ENCODE results near the gene RAB1A.

The RAB1A gene

GRCh38 chr2:65057054-65057375 is 72.9 kb downstream of the RAB1A start:
- Histone ChIP-seq H3K27ac (ENCODE audit: low read depth, low read length) (no peak overlapping the region), H2BK120ac (ENCODE audit: insufficient read depth, low read length, poor library complexity) (no peak overlapping the region), H3K4ac (ENCODE audit: low read depth, low read length) (no peak overlapping the region), H4K8ac (ENCODE audit: low read depth, low read length) (no peak overlapping the region), H3K14ac (ENCODE audit: low read length) (no peak overlapping the region), H3K18ac (ENCODE audit: low read length) (no peak overlapping the region), H2AFZ (ENCODE audit: insufficient read depth, low read length, poor library complexity) (no peak overlapping the region), H3K4me3 (ENCODE audit: low read depth, low read length) (no peak overlapping the region), H3K23ac (ENCODE audit: low read length) (no peak overlapping the region), H3K36me3 (ENCODE audit: control insufficient read depth in 1 of 2, insufficient read depth in 2 of 2, low read length in 2 of 2) (no peaks in the 10 kb centered on the region), H2AK5ac (ENCODE audit: low read length) (no peak overlapping the region), H4K12ac (ENCODE audit: low read depth, low read length) (no peak overlapping the region), H3K9ac (ENCODE audit: low read length) (no peak overlapping the region), H2BK12ac (ENCODE audit: low read length) (no peak overlapping the region), H2BK5ac (ENCODE audit: low read depth, low read length, poor library complexity) (no peak overlapping the region), H3K9me3 (ENCODE audit: insufficient read depth, low read depth, low read length) (peaks cover 2% of the 10 kb centered on the region), H4K91ac (ENCODE audit: low read depth, low read length) (no peak overlapping the region), H3K4me2 (ENCODE audit: low read length) (peak overlapping the region; percentile 90), H3K79me2 (ENCODE audit: control insufficient read depth, insufficient read depth, low read length, poor library complexity) (no peaks in the 10 kb centered on the region), H3K4me1 (ENCODE audit: control insufficient read depth in 1 of 2, insufficient read depth in 2 of 2, low read length in 2 of 2) (peaks cover 0 to 3% of the 10 kb centered on the region in 2 experiments), H3K79me1 (ENCODE audit: low read length) (peaks cover 3% of the 10 kb centered on the region), H3K27me3 (ENCODE audit: insufficient read depth, low read length) (no peaks in the 10 kb centered on the region)
- no peak for DNase-seq
- no CpG with 5 or more reads among the region's 5 CpGs for WGBS (ENCODE audit: extremely low coverage, insufficient coverage, insufficient read length)

- H2AK5ac ChIP-seq (ENCODE audit: low read length) = no peak within 1 kb of the TSS
- H3K4ac ChIP-seq (ENCODE audit: low read depth, low read length) = no peak within 1 kb of the TSS
- H3K36me3 ChIP-seq (ENCODE audit: control insufficient read depth in 1 of 2, insufficient read depth in 2 of 2, low read length in 2 of 2) = no peaks in the 10 kb centered on the region
- no peak within 1 kb of the TSS for H3K27ac ChIP-seq (ENCODE audit: low read depth, low read length)
- H3K18ac ChIP-seq (ENCODE audit: low read length) = no peak within 1 kb of the TSS
- peak within 1 kb of the TSS; percentile 63 for H2AFZ ChIP-seq (ENCODE audit: insufficient read depth, low read length, poor library complexity)
- H3K27me3 ChIP-seq (ENCODE audit: insufficient read depth, low read length) = no peaks in the 10 kb centered on the region
- peaks cover 2% of the 10 kb centered on the region for H3K9me3 ChIP-seq (ENCODE audit: insufficient read depth, low read depth, low read length)
- H4K12ac ChIP-seq (ENCODE audit: low read depth, low read length) = no peak within 1 kb of the TSS
- H3K79me2 ChIP-seq (ENCODE audit: control insufficient read depth, insufficient read depth, low read length, poor library complexity) = no peaks in the 10 kb centered on the region
- peaks cover 3% of the 10 kb centered on the region for H3K79me1 ChIP-seq (ENCODE audit: low read length)
- H3K4me3 ChIP-seq (ENCODE audit: low read depth, low read length) = peak within 1 kb of the TSS; percentile 88
- H3K4me2 ChIP-seq (ENCODE audit: low read length) = peak within 1 kb of the TSS; percentile 99
- H3K9ac ChIP-seq (ENCODE audit: low read length) = peak within 1 kb of the TSS; percentile 42
- H3K14ac ChIP-seq (ENCODE audit: low read length) = no peak within 1 kb of the TSS
- H2BK12ac ChIP-seq (ENCODE audit: low read length) = no peak within 1 kb of the TSS
- no peak within 1 kb of the TSS for H2BK120ac ChIP-seq (ENCODE audit: insufficient read depth, low read length, poor library complexity)
- no peak within 1 kb of the TSS for H2BK5ac ChIP-seq (ENCODE audit: low read depth, low read length, poor library complexity)
- H4K91ac ChIP-seq (ENCODE audit: low read depth, low read length) = peak within 1 kb of the TSS; percentile 23
- H3K4me1 ChIP-seq (ENCODE audit: control insufficient read depth in 1 of 2, insufficient read depth in 2 of 2, low read length in 2 of 2) = peaks cover 0 to 3% of the 10 kb centered on the region in 2 experiments
- WGBS (ENCODE audit: extremely low coverage, insufficient coverage, insufficient read length) = no CpG with 5 or more reads among the region's 99 CpGs
- H4K8ac ChIP-seq (ENCODE audit: low read depth, low read length) = peak within 1 kb of the TSS; percentile 34
- no peak within 1 kb of the TSS for H3K23ac ChIP-seq (ENCODE audit: low read length)
- DNase-seq = peak; percentile 98 to 99
Observed at GRCh38 chr2:65056215-65057053, 73.5 kb downstream of the RAB1A start, which contains the start of gene CEP68. TSS of gene CEP68 (plus strand) at chr2:65056416. CDS start at chr2:65069445, 13,029 bp downstream.

GRCh38 chr2:65055422-65056214 is 74.3 kb downstream of the RAB1A start:
- H3K9me3 ChIP-seq (ENCODE audit: insufficient read depth, low read depth, low read length) = peaks cover 2% of the 10 kb centered on the region
- H2AK5ac ChIP-seq (ENCODE audit: low read length) = no peak overlapping the region
- peaks cover 3% of the 10 kb centered on the region for H3K79me1 ChIP-seq (ENCODE audit: low read length)
- no peaks in the 10 kb centered on the region for H3K27me3 ChIP-seq (ENCODE audit: insufficient read depth, low read length)
- H3K23ac ChIP-seq (ENCODE audit: low read length) = no peak overlapping the region
- no CpG with 5 or more reads among the region's 42 CpGs for WGBS (ENCODE audit: extremely low coverage, insufficient coverage, insufficient read length)
- peaks cover 0 to 3% of the 10 kb centered on the region in 2 experiments for H3K4me1 ChIP-seq (ENCODE audit: control insufficient read depth in 1 of 2, insufficient read depth in 2 of 2, low read length in 2 of 2)
- H4K12ac ChIP-seq (ENCODE audit: low read depth, low read length) = no peak overlapping the region
- H3K18ac ChIP-seq (ENCODE audit: low read length) = no peak overlapping the region
- no peak overlapping the region for H2BK12ac ChIP-seq (ENCODE audit: low read length)
- no peak overlapping the region for H3K4ac ChIP-seq (ENCODE audit: low read depth, low read length)
- H4K91ac ChIP-seq (ENCODE audit: low read depth, low read length) = no peak overlapping the region
- no peak overlapping the region for H3K27ac ChIP-seq (ENCODE audit: low read depth, low read length)
- no peaks in the 10 kb centered on the region for H3K36me3 ChIP-seq (ENCODE audit: control insufficient read depth in 1 of 2, insufficient read depth in 2 of 2, low read length in 2 of 2)
- no peaks in the 10 kb centered on the region for H3K79me2 ChIP-seq (ENCODE audit: control insufficient read depth, insufficient read depth, low read length, poor library complexity)
- H3K4me2 ChIP-seq (ENCODE audit: low read length) = peak overlapping the region; percentile 99
- H2BK120ac ChIP-seq (ENCODE audit: insufficient read depth, low read length, poor library complexity) = no peak overlapping the region
- no peak overlapping the region for H3K9ac ChIP-seq (ENCODE audit: low read length)
- H2BK5ac ChIP-seq (ENCODE audit: low read depth, low read length, poor library complexity) = no peak overlapping the region
- peak overlapping the region; percentile 0 for H4K8ac ChIP-seq (ENCODE audit: low read depth, low read length)
- no peak for DNase-seq
- no peak overlapping the region for H3K14ac ChIP-seq (ENCODE audit: low read length)
- peak overlapping the region; percentile 21 for H2AFZ ChIP-seq (ENCODE audit: insufficient read depth, low read length, poor library complexity)
- peak overlapping the region; percentile 79 for H3K4me3 ChIP-seq (ENCODE audit: low read depth, low read length)

- H3K27me3 ChIP-seq (ENCODE audit: insufficient read depth, low read length) = no peaks in the 10 kb centered on the region
- H2AK5ac ChIP-seq (ENCODE audit: low read length) = no peak overlapping the region
- no peaks in the 10 kb centered on the region for H3K36me3 ChIP-seq (ENCODE audit: control insufficient read depth in 1 of 2, insufficient read depth in 2 of 2, low read length in 2 of 2)
- no peak overlapping the region for H3K4me2 ChIP-seq (ENCODE audit: low read length)
- H2AFZ ChIP-seq (ENCODE audit: insufficient read depth, low read length, poor library complexity) = no peak overlapping the region
- no peak overlapping the region for H4K12ac ChIP-seq (ENCODE audit: low read depth, low read length)
- no peak overlapping the region for H3K14ac ChIP-seq (ENCODE audit: low read length)
- H3K18ac ChIP-seq (ENCODE audit: low read length) = no peak overlapping the region
- DNase-seq = no peak
- H3K4me1 ChIP-seq (ENCODE audit: control insufficient read depth in 1 of 2, insufficient read depth in 2 of 2, low read length in 2 of 2) = peaks cover 0 to 3% of the 10 kb centered on the region in 2 experiments
- H2BK120ac ChIP-seq (ENCODE audit: insufficient read depth, low read length, poor library complexity) = no peak overlapping the region
- H3K27ac ChIP-seq (ENCODE audit: low read depth, low read length) = no peak overlapping the region
- H3K4ac ChIP-seq (ENCODE audit: low read depth, low read length) = no peak overlapping the region
- H4K8ac ChIP-seq (ENCODE audit: low read depth, low read length) = no peak overlapping the region
- H3K4me3 ChIP-seq (ENCODE audit: low read depth, low read length) = no peak overlapping the region
- no peaks in the 10 kb centered on the region for H3K79me2 ChIP-seq (ENCODE audit: control insufficient read depth, insufficient read depth, low read length, poor library complexity)
- peaks cover 3% of the 10 kb centered on the region for H3K79me1 ChIP-seq (ENCODE audit: low read length)
- no peak overlapping the region for H3K9ac ChIP-seq (ENCODE audit: low read length)
- no CpG with 5 or more reads among the region's 4 CpGs for WGBS (ENCODE audit: extremely low coverage, insufficient coverage, insufficient read length)
- H2BK5ac ChIP-seq (ENCODE audit: low read depth, low read length, poor library complexity) = no peak overlapping the region
- no peak overlapping the region for H3K23ac ChIP-seq (ENCODE audit: low read length)
- peaks cover 2% of the 10 kb centered on the region for H3K9me3 ChIP-seq (ENCODE audit: insufficient read depth, low read depth, low read length)
- H2BK12ac ChIP-seq (ENCODE audit: low read length) = no peak overlapping the region
- H4K91ac ChIP-seq (ENCODE audit: low read depth, low read length) = no peak overlapping the region
Observed at GRCh38 chr2:65054749-65055421, 75.0 kb downstream of the RAB1A start.
